DOHH2 (cell line): ENCODE data around the gene ADAM30.

ENCODE experiments used
- CTCF ChIP-seq: fragments of 200-600 bp; sonication (generic); IDR thresholded peaks from one replicate; pipeline ENCODE4 v1.5.1; 2014; ENCODE audit warnings: antibody characterized with exemption, mild to moderate bottlenecking, low read depth, low read length; ENCODE audit not compliant: poor library complexity, severe bottlenecking
- EZH2phosphoT487 ChIP-seq: fragments of 200-600 bp; sonication (generic); IDR thresholded peaks from 2 replicates; pipeline ENCODE4 v1.6.1; 2017; ENCODE audit warnings: borderline replicate concordance, mild to moderate bottlenecking, antibody characterized with exemption, low read length, moderate library complexity, mixed read lengths

GRCh38 chr1:119924948-119925898, 28.9 kb upstream of the ADAM30 start:
- TF ChIP-seq CTCF, result no peak
- TF ChIP-seq EZH2phosphoT487, result no peak
